Ishikawa (cell line): ENCODE data around the gene CITED1.

Source experiments
- CREB1 ChIP-seq: IDR thresholded peaks from 2 replicates; pipeline ENCODE4 v1.6.1; 2012; ENCODE audit warnings: low read depth
- EP300 ChIP-seq: IDR thresholded peaks from 2 replicates; pipeline ENCODE4 v1.6.1; 2012; ENCODE audit warnings: borderline replicate concordance
- MAX ChIP-seq: IDR thresholded peaks from 2 replicates; pipeline ENCODE4 v1.6.1; 2012
- NFIC ChIP-seq: IDR thresholded peaks from 2 replicates; pipeline ENCODE4 v1.6.1; 2012
- RAD21 ChIP-seq: IDR thresholded peaks from 2 replicates; pipeline ENCODE4 v1.6.1; 2012; ENCODE audit warnings: low read depth
- REST ChIP-seq: IDR thresholded peaks from 2 replicates; pipeline ENCODE4 v1.6.1; 2012; ENCODE audit warnings: low read depth, mild to moderate bottlenecking
- TAF1 ChIP-seq: IDR thresholded peaks from 2 replicates; pipeline ENCODE4 v1.6.1; 2012; ENCODE audit warnings: low read depth, mild to moderate bottlenecking
- USF1 ChIP-seq: IDR thresholded peaks from 2 replicates; pipeline ENCODE4 v1.6.1; 2012
- ZBTB7A ChIP-seq: IDR thresholded peaks from 2 replicates; pipeline ENCODE4 v1.6.1; 2012; ENCODE audit warnings: low read depth

- TF ChIP-seq CREB1 = no peak
- TF ChIP-seq REST = no peak
- TF ChIP-seq RAD21 = no peak
- no peak for TF ChIP-seq MAX
- no peak for TF ChIP-seq TAF1
- no peak for TF ChIP-seq EP300
- no peak for TF ChIP-seq USF1
- TF ChIP-seq ZBTB7A = no peak
- TF ChIP-seq NFIC = no peak
Observed at GRCh38 chrX:72306085-72306801, 529 bp upstream of the CITED1 start.
